ENCODE data around the gene CSHL1. TPM values are rescaled to one million over a fixed set of nuclear protein-coding genes. Genes with fewer than 3 reads are reported as not detected.

The CSHL1 gene
- polyA plus RNA-seq, 2 of the 4 experiments (the other 2 are of a cell fraction), result not detected

DNA sequence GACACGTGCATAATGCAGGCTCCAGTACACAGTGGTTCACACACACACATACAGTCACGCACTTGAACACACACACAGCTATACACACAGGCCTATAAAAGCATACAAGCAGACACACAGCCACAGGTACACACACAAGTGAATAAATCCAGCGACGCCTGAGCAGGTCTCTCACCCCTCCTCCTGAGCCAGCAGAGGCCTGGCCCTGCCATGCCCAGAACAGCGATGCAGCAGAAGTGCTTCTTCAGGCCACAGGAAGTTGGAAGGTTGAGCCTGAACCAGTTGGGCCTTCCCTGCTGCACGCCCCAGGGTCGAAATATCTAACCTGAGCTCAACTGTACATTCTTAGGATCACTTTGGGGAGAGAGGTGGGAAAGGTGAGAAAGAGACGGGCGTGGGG lies 28.3 kb upstream of the CSHL1 start:
- ChIA-PET POLR2A (no interaction called here), CTCF (interaction anchor here (0.8 to 3.8 kb wide), 9 partner anchors 9 to 194 kb away, joined by 3 to 24 read pairs (median 5); partner anchors contain the start of gene GH1)
- H3K9me3 ChIP-seq, result no peaks in the 10 kb centered on the region
- no peak overlapping the region for H3K4me3 ChIP-seq
- 86% methylated on average over 9 of the region's 9 CpGs for WGBS (ENCODE audit: missing lambda C conversion rate)
- no peak overlapping the region for H3K27ac ChIP-seq
- no peak overlapping the region for H3K4me2 ChIP-seq
- no peak; a peak in 2 of 6 replicates for ATAC-seq
- no peak for TF ChIP-seq ZSCAN20 (CRISPR knock-in tag; IDR thresholded peaks at IDR 0.05)
- no peak for TF ChIP-seq RARB (CRISPR knock-in tag; IDR thresholded peaks at IDR 0.05)
- no peak for TF ChIP-seq ZFP36 (IDR thresholded peaks at IDR 0.05; ENCODE audit: borderline replicate concordance, partially characterized antibody)
- TF ChIP-seq CHD2 (IDR thresholded peaks at IDR 0.05; ENCODE audit: low read length, partially characterized antibody), result no peak
- TF ChIP-seq BHLHE40 (IDR thresholded peaks at IDR 0.05; ENCODE audit: low read depth, low read length), result no peak
- no peak for TF ChIP-seq CHD4 (IDR thresholded peaks at IDR 0.05; ENCODE audit: borderline replicate concordance)
- TF ChIP-seq NPAS2 (CRISPR knock-in tag; IDR thresholded peaks at IDR 0.05; ENCODE audit: borderline replicate concordance), result no peak
- TF ChIP-seq RNF2 (IDR thresholded peaks at IDR 0.05; ENCODE audit: borderline replicate concordance, low read depth), result no peak
- no peak for TF ChIP-seq HOXA7 (CRISPR knock-in tag; IDR thresholded peaks at IDR 0.05)
- TF ChIP-seq, protein P1, sequence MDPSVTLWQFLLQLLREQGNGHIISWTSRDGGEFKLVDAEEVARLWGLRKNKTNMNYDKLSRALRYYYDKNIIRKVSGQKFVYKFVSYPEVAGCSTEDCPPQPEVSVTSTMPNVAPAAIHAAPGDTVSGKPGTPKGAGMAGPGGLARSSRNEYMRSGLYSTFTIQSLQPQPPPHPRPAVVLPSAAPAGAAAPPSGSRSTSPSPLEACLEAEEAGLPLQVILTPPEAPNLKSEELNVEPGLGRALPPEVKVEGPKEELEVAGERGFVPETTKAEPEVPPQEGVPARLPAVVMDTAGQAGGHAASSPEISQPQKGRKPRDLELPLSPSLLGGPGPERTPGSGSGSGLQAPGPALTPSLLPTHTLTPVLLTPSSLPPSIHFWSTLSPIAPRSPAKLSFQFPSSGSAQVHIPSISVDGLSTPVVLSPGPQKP (IDR thresholded peaks at IDR 0.05; ENCODE audit: low read depth, low read length), result no peak
- TF ChIP-seq ZNF302 (CRISPR knock-in tag; IDR thresholded peaks at IDR 0.05), result no peak
- no peak for TF ChIP-seq ATOH8 (CRISPR knock-in tag; IDR thresholded peaks at IDR 0.05; ENCODE audit: low read depth)
- no peak for TF ChIP-seq ESRRA (IDR thresholded peaks at IDR 0.05; ENCODE audit: borderline replicate concordance, low read length)
- no peak for TF ChIP-seq KDM1A (IDR thresholded peaks at IDR 0.05; ENCODE audit: low read depth)
- TF ChIP-seq JUNB (IDR thresholded peaks at IDR 0.05), result no peak
- no peak for FAIRE-seq
- no peak for DNase-seq (ENCODE audit: low read depth in 1 of 2, low spot score in 1 of 2)
- no peaks in the 10 kb centered on the region for H3K4me1 ChIP-seq

DNA sequence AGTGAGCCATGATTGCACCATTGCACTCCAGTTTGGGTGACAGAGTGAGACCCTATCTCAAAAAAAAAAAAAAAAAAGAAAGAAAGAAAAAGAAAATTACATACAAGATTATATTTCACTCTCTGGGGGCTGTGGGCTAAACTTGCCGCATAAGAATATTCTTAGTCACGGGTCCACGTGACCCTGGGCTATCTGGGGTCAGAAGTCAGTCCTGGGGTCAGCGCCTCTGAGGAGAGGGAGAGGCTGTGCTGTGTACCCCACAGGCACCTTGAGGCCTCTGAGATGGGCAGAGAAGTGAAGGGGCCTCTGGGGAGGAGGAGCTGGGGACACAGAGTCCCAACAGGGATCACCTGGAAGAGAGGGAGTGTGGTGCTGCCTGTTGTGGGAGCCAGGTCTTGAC lies 26.9 kb upstream of the CSHL1 start:
- ChIA-PET CTCF (interaction anchor here (0.7 to 2.2 kb wide), 8 partner anchors 9 to 196 kb away, joined by 3 to 20 read pairs (median 4); partner anchors contain the start of gene GH1), POLR2A (no interaction called here)
- no peak for TF ChIP-seq MYC (IDR thresholded peaks at IDR 0.05; ENCODE audit: borderline replicate concordance, low read length)
- no peak for TF ChIP-seq FOXS1 (CRISPR knock-in tag; IDR thresholded peaks at IDR 0.05)
- TF ChIP-seq PBX3 (IDR thresholded peaks at IDR 0.05), result no peak
- no peak for TF ChIP-seq KDM1A (IDR thresholded peaks at IDR 0.05; ENCODE audit: low read depth)
- no peak for TF ChIP-seq GATA3 (IDR thresholded peaks at IDR 0.05; ENCODE audit: borderline replicate concordance)
- TF ChIP-seq EHF (CRISPR knock-in tag; IDR thresholded peaks at IDR 0.05), result no peak
- no peak for TF ChIP-seq CHD4 (IDR thresholded peaks at IDR 0.05; ENCODE audit: borderline replicate concordance)
- no peak for TF ChIP-seq HDAC2 (IDR thresholded peaks at IDR 0.05)
- no peak for TF ChIP-seq JUN (IDR thresholded peaks at IDR 0.05)
- no peak for TF ChIP-seq JUNB (IDR thresholded peaks at IDR 0.05)
- no peak for TF ChIP-seq EHMT2 (IDR thresholded peaks at IDR 0.05; ENCODE audit: low read depth)
- no peak for TF ChIP-seq PHF8 (IDR thresholded peaks at IDR 0.05; ENCODE audit: borderline replicate concordance, low read depth)
- no peak for TF ChIP-seq CBX8 (IDR thresholded peaks at IDR 0.05)
- TF ChIP-seq E2F6 (IDR thresholded peaks at IDR 0.05; ENCODE audit: borderline replicate concordance, low read depth), result no peak
- TF ChIP-seq ATOH8 (CRISPR knock-in tag; IDR thresholded peaks at IDR 0.05; ENCODE audit: low read depth), result no peak
- TF ChIP-seq NFE2L2 (conservative IDR thresholded peaks at IDR 0.05; ENCODE audit: low read length), result no peak
- TF ChIP-seq RARB (CRISPR knock-in tag; IDR thresholded peaks at IDR 0.05), result no peak
- no peak for TF ChIP-seq NR3C1 (IDR thresholded peaks at IDR 0.05)
- TF ChIP-seq, protein P2, sequence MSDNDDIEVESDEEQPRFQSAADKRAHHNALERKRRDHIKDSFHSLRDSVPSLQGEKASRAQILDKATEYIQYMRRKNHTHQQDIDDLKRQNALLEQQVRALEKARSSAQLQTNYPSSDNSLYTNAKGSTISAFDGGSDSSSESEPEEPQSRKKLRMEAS (IDR thresholded peaks at IDR 0.05), result no peak
- H3K4me3 ChIP-seq, result no peak overlapping the region
- WGBS (ENCODE audit: missing lambda C conversion rate), result 82% methylated on average over 4 of the region's 4 CpGs
- FAIRE-seq (no peak), DNase-seq (ENCODE audit: low read depth in 1 of 2, low spot score in 1 of 2) (no peak), ATAC-seq (no peak)
- H3K9me3 ChIP-seq, result no peaks in the 10 kb centered on the region
- H3K27ac ChIP-seq, result no peak overlapping the region
- no peaks in the 10 kb centered on the region for H3K4me1 ChIP-seq
- H3K4me2 ChIP-seq, result no peak overlapping the region

Data from A549 (cell line).